ENCODE measurements around the gene JPH2.

The JPH2 gene

DNA sequence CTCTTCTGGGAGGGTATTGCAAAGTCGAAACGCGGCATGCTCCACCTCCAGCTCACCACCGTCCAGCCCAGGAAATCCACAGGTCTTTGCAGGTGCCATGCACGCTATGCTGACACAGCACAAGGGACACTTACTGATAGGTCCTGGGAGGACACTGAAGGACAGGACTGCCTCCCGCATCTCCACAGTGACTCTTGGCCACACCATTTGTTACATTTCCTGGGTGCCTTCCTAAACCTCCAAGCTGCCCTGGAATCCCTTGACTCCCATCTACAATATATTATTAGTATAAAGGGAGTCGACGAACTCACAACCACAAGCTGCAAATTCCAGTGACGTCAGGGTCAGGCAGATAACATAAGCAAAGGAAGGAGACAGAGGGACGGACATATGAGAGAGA, 106.9 kb downstream of the JPH2 start:
- peak; percentile 43 for DNase-seq
- TF ChIP-seq, protein P1, sequence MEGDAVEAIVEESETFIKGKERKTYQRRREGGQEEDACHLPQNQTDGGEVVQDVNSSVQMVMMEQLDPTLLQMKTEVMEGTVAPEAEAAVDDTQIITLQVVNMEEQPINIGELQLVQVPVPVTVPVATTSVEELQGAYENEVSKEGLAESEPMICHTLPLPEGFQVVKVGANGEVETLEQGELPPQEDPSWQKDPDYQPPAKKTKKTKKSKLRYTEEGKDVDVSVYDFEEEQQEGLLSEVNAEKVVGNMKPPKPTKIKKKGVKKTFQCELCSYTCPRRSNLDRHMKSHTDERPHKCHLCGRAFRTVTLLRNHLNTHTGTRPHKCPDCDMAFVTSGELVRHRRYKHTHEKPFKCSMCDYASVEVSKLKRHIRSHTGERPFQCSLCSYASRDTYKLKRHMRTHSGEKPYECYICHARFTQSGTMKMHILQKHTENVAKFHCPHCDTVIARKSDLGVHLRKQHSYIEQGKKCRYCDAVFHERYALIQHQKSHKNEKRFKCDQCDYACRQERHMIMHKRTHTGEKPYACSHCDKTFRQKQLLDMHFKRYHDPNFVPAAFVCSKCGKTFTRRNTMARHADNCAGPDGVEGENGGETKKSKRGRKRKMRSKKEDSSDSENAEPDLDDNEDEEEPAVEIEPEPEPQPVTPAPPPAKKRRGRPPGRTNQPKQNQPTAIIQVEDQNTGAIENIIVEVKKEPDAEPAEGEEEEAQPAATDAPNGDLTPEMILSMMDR (IDR thresholded peaks at IDR 0.05; ENCODE audit: low read depth, low read length, missing control alignments): no peak
- Histone ChIP-seq H3K27me3 (replicated peaks) (no peaks in the 10 kb centered on the region), H3K36me3 (replicated peaks) (no peaks in the 10 kb centered on the region), H3K4me3 (ENCODE audit: low read depth, low read length) (no peak overlapping the region), H3K27ac (no peak overlapping the region)
- in situ Hi-C loops (cut with HindIII; ENCODE audit: low pct_ligation_motif_present, low sequenced_read_pairs): no loop called here

- Histone ChIP-seq H3K36me3 (replicated peaks) (no peaks in the 10 kb centered on the region), H3K4me3 (ENCODE audit: low read depth, low read length) (no peak overlapping the region), H3K27ac (no peak overlapping the region), H3K27me3 (replicated peaks) (no peaks in the 10 kb centered on the region)
- DNase-seq: peak; percentile 52
- TF ChIP-seq, protein P1 (IDR thresholded peaks at IDR 0.05; ENCODE audit: low read depth, low read length, missing control alignments): no peak
- in situ Hi-C loops (cut with HindIII; ENCODE audit: low pct_ligation_motif_present, low sequenced_read_pairs): no loop called here
Measured at GRCh38 chr20:44079291-44079690, 107.7 kb downstream of the JPH2 start.

DNA sequence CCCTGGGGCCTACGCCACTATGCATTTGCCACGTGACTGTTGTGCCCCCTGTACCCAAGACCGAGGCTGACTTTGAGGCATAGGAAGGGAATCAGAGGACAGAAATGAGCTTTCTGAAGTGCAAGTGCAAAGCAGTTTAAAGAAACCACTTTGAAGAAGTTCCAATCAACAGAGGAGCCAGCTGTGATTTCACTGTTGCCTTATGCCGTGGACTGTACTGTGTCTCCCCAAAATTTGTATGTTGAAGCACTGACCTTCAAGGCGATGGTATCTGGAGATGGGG, 111.1 kb downstream of the JPH2 start:
- no peaks in the 10 kb centered on the region for H3K36me3 ChIP-seq (replicated peaks)
- in situ Hi-C loops (cut with HindIII; ENCODE audit: low pct_ligation_motif_present, low sequenced_read_pairs): no loop called here

GRCh38 chr20:44075191-44075949, 111.6 kb downstream of the JPH2 start:
- Histone ChIP-seq H3K27me3 (replicated peaks) (no peaks in the 10 kb centered on the region), H3K36me3 (replicated peaks) (no peaks in the 10 kb centered on the region), H3K27ac (no peak overlapping the region), H3K4me3 (ENCODE audit: low read depth, low read length) (no peak overlapping the region)
- DNase-seq: no peak
- TF ChIP-seq, protein P1 (IDR thresholded peaks at IDR 0.05; ENCODE audit: low read depth, low read length, missing control alignments): no peak
- in situ Hi-C loops (cut with HindIII; ENCODE audit: low pct_ligation_motif_present, low sequenced_read_pairs): no loop called here

More for the DNA sequence above, 111.1 kb downstream of the JPH2 start:
- Histone ChIP-seq H3K27me3 (replicated peaks) (no peaks in the 10 kb centered on the region), H3K27ac (no peak overlapping the region), H3K4me3 (ENCODE audit: low read depth, low read length) (no peak overlapping the region)
- TF ChIP-seq, protein P1 (IDR thresholded peaks at IDR 0.05; ENCODE audit: low read depth, low read length, missing control alignments): no peak
- no peak for DNase-seq

DNA sequence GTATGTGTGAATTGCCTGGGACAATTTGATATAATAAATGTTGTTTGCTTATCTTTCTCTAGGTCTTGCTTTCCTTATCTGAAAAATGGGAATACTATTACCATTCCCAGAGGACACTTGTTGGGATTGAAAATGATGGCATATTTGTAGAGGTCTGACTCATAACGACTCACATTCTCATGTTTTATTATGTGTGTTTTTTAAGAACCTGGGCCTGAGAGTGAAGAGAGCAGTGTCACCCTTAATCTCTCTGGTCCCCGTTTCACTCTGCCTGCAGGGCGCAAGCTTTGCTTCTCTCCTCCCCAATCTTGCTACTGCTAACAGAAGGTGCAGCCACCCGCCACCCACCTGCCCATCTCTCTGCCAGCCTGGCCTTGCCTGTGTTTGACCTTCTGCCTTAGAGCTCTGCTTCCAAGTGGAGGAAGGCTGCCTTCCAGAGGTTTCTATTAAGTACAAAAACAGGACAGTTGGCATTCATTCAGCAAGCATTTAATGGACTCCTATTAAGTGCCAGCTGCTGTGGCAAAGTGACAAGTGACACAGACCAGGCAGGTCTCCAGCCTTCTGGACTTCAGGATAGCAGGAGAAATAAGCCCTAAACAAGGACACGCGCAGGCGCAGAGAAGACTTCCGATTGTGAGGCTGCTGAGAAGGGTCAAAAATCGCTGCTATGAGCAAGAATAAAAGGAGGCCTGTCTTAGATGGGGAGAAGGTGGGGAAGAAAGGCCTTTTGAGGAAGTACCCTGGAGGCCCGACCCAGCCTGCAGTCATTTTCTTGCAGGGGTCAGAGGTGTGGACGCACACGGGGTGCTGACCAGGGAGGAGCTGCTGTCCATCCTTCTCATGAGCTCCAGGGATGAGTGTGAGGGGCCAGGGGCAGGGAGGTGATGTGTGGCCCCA, 112.5 kb downstream of the JPH2 start:
- DNase-seq: peak; percentile 28
- Histone ChIP-seq H3K27ac (no peak overlapping the region), H3K4me3 (ENCODE audit: low read depth, low read length) (no peak overlapping the region), H3K27me3 (replicated peaks) (no peaks in the 10 kb centered on the region), H3K36me3 (replicated peaks) (no peaks in the 10 kb centered on the region)
- in situ Hi-C loops (cut with HindIII; ENCODE audit: low pct_ligation_motif_present, low sequenced_read_pairs): no loop called here
- TF ChIP-seq, protein P1 (IDR thresholded peaks at IDR 0.05; ENCODE audit: low read depth, low read length, missing control alignments): no peak
